ENCODE data around the gene CPZ. TPM values are rescaled to one million over a fixed set of nuclear protein-coding genes. Genes with fewer than 3 reads are reported as not detected.

Gene CPZ
- polyA plus RNA-seq, 1 experiment = 70.9 TPM

DNA sequence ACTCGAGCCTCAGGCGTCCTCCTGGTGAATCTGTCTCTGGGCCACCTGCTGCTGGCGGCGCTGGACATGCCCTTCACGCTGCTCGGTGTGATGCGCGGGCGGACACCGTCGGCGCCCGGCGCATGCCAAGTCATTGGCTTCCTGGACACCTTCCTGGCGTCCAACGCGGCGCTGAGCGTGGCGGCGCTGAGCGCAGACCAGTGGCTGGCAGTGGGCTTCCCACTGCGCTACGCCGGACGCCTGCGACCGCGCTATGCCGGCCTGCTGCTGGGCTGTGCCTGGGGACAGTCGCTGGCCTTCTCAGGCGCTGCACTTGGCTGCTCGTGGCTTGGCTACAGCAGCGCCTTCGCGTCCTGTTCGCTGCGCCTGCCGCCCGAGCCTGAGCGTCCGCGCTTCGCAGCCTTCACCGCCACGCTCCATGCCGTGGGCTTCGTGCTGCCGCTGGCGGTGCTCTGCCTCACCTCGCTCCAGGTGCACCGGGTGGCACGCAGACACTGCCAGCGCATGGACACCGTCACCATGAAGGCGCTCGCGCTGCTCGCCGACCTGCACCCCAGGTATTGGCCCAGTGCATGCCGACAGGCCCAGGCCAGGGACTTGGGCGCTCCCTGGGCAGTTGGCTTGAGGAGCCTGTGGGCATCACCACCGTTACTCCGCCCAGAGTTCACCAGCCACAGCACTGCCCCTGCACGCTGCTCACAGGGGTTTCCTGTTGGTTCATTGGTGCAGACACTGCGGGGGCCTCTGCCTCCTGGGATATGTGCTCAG is 11.3 kb upstream of the CPZ start:
- TF ChIP-seq, protein P1, sequence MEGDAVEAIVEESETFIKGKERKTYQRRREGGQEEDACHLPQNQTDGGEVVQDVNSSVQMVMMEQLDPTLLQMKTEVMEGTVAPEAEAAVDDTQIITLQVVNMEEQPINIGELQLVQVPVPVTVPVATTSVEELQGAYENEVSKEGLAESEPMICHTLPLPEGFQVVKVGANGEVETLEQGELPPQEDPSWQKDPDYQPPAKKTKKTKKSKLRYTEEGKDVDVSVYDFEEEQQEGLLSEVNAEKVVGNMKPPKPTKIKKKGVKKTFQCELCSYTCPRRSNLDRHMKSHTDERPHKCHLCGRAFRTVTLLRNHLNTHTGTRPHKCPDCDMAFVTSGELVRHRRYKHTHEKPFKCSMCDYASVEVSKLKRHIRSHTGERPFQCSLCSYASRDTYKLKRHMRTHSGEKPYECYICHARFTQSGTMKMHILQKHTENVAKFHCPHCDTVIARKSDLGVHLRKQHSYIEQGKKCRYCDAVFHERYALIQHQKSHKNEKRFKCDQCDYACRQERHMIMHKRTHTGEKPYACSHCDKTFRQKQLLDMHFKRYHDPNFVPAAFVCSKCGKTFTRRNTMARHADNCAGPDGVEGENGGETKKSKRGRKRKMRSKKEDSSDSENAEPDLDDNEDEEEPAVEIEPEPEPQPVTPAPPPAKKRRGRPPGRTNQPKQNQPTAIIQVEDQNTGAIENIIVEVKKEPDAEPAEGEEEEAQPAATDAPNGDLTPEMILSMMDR (IDR thresholded peaks at IDR 0.05; ENCODE audit: insufficient read depth, low read depth, low read length) = no peak
- H3K36me3 ChIP-seq (ENCODE audit: control insufficient read depth, insufficient read depth, low read length) = no peaks in the 10 kb centered on the region
- peaks cover 39% of the 10 kb centered on the region for H3K27me3 ChIP-seq (ENCODE audit: control insufficient read depth, insufficient read depth, low read length)
- DNase-seq (ENCODE audit: low read depth) = no peak
- POLR2A ChIA-PET = no interaction called here
- H3K4me3 ChIP-seq (ENCODE audit: low read depth, low read length) = no peak overlapping the region
- CTCF ChIA-PET = interaction anchor here (1.0 kb wide), 1 partner anchor 13 kb away, joined by 4 read pairs; no protein-coding TSS in a partner anchor

DNA sequence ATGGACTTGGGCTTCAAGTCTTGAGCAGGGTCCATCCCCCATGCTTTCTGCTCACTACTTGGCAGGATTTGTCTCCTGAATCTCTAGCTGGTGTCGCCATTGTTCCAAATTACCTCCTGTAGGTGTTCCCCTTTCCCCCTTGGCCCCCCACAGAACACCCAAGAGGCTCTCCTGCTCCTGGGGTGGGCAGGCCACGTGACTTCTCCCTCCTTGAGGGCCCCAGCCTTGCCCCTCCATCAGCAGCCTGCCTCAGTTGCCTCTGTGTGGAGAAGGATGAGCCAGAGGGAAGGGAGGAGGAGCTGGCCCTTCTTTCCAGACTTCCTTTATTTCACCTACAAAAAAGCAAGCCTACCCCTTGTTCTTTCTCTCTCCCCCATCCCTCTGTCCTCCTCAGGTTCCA is 10.5 kb upstream of the CPZ start:
- Histone ChIP-seq H3K4me3 (ENCODE audit: low read depth, low read length) (no peak overlapping the region), H3K36me3 (ENCODE audit: control insufficient read depth, insufficient read depth, low read length) (no peaks in the 10 kb centered on the region), H3K27me3 (ENCODE audit: control insufficient read depth, insufficient read depth, low read length) (peaks cover 38% of the 10 kb centered on the region)
- ChIA-PET POLR2A (no interaction called here), CTCF (interaction anchor here (1.0 kb wide), 1 partner anchor 14 kb away, joined by 4 read pairs; no protein-coding TSS in a partner anchor)
- no peak for DNase-seq (ENCODE audit: low read depth)
- TF ChIP-seq, protein P1 (IDR thresholded peaks at IDR 0.05; ENCODE audit: insufficient read depth, low read depth, low read length) = no peak

- CTCF ChIA-PET = interaction anchor here (1.0 kb wide), 1 partner anchor 14 kb away, joined by 4 read pairs; no protein-coding TSS in a partner anchor
- POLR2A ChIA-PET = no interaction called here
- H3K27me3 ChIP-seq (ENCODE audit: control insufficient read depth, insufficient read depth, low read length) = peaks cover 38% of the 10 kb centered on the region
- no peaks in the 10 kb centered on the region for H3K36me3 ChIP-seq (ENCODE audit: control insufficient read depth, insufficient read depth, low read length)
- H3K4me3 ChIP-seq (ENCODE audit: low read depth, low read length) = no peak overlapping the region
- TF ChIP-seq, protein P1 (IDR thresholded peaks at IDR 0.05; ENCODE audit: insufficient read depth, low read depth, low read length) = no peak
- no peak for DNase-seq (ENCODE audit: low read depth)
These were observed 10.1 kb upstream of the CPZ start for GRCh38 chr4:8582436-8582835.

GRCh38 chr4:8582941-8583654 is 9.5 kb upstream of the CPZ start:
- no peak for DNase-seq (ENCODE audit: low read depth)
- H3K27me3 ChIP-seq (ENCODE audit: control insufficient read depth, insufficient read depth, low read length) = peaks cover 36% of the 10 kb centered on the region
- H3K4me3 ChIP-seq (ENCODE audit: low read depth, low read length) = no peak overlapping the region
- CTCF ChIA-PET = interaction anchor here (1.2 kb wide), 1 partner anchor 11 kb away, joined by 3 read pairs; no protein-coding TSS in a partner anchor
- H3K36me3 ChIP-seq (ENCODE audit: control insufficient read depth, insufficient read depth, low read length) = no peaks in the 10 kb centered on the region
- POLR2A ChIA-PET = no interaction called here
- TF ChIP-seq, protein P1 (IDR thresholded peaks at IDR 0.05; ENCODE audit: insufficient read depth, low read depth, low read length) = no peak

DNA sequence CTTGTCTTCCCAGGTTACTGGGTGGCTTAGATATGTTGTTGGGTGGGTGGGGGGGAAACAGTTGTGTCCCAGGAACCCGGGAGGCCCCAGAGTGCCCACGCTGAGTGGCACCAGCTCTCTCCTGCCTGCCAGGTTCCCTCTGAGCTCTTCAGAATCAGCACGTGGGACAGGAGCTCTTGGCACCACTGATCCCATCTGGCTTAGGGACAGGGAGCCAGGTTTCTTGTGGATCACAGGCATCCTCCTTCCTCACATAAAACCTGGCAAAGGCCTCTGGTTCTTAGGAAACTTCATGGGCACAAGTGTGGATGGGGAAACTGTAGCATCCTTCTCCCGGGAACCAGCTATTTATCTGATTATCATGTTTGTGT is 8.9 kb upstream of the CPZ start:
- ChIA-PET CTCF (interaction anchor here (0.6 to 1.3 kb wide), 4 partner anchors 10 to 42 kb away, joined by 3 to 5 read pairs (median 4); no protein-coding TSS in a partner anchor), POLR2A (no interaction called here)
- peaks cover 37% of the 10 kb centered on the region for H3K27me3 ChIP-seq (ENCODE audit: control insufficient read depth, insufficient read depth, low read length)
- no peak overlapping the region for H3K4me3 ChIP-seq (ENCODE audit: low read depth, low read length)
- no peaks in the 10 kb centered on the region for H3K36me3 ChIP-seq (ENCODE audit: control insufficient read depth, insufficient read depth, low read length)
- TF ChIP-seq, protein P1 (IDR thresholded peaks at IDR 0.05; ENCODE audit: insufficient read depth, low read depth, low read length) = no peak
- DNase-seq (ENCODE audit: low read depth) = no peak
